Spleen (tissue), 7 donors: Measurements from ENCODE around the gene ASH1L.

ENCODE experiments used
- CTCF ChIP-seq, 11 experiments: fragments of 200-600 bp in 7 of 11; fragments of 450-650 bp in 4 of 11; sonication (generic) in 4 of 11; IDR thresholded peaks in 8 of 11; conservative IDR thresholded peaks in 3 of 11; 1 replicate in 7 of 11; 2 replicates in 4 of 11; pipeline versions ENCODE4 v1.4.0 to v1.8.0; 2016 to 2021; ENCODE audit warnings: antibody characterized with exemption in 11 of 11, inconsistent platforms in 4 of 11, mild to moderate bottlenecking in 1 of 11
- POLR2AphosphoS5 ChIP-seq, 3 donors: sonication (generic); formaldehyde crosslinking; IDR thresholded peaks; one replicate each; pipeline ENCODE4 v1.5.1; 2017; ENCODE audit warnings: antibody characterized with exemption in 3 of 3
- donor health status: DM: no; HTN: no; CAD: no; lungs with moderate emphysema.
- donor health status: DM: no; HTN: no; CAD: no.
- donor health status: DM: no; HTN: no; CAD: no.

DNA sequence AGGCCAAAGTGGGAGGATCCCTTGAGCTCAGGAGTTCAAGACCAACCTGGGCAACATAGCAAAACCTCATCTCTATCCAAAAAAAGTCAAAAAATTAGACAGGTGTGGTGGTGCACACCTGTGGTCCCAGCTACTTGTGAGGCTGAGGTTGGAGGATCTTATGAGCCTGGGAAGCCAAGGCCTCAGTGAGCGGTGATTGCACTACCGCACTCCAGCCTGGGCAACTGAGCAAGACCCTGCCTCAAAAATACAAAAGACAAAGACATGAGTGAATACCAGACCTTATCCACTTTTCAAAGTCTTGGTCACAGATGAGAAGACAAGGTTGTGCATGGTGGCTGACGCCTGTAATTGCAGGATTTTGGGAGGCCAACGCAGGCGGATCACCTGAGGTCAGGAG lies 34.3 kb upstream of the ASH1L start:
- TF ChIP-seq CTCF (IDR thresholded peaks at IDR 0.05 in 8 of 11, conservative IDR thresholded peaks at IDR 0.05 in 3 of 11), result no peak
- no peak for TF ChIP-seq POLR2AphosphoS5 (IDR thresholded peaks at IDR 0.05)
